ENCODE measurements around the gene MYADML2. TPM values are rescaled to one million over a fixed set of nuclear protein-coding genes. Genes with fewer than 3 reads are reported as not detected.
A peak's percentile ranks its signal among the peaks of the same experiment; 100 is the strongest.

MYADML2 gene
- total and polyA plus RNA-seq, 2 of the 8 experiments (the other 6 are each of a cell fraction or from before 2014, with no cell fraction given), result 0.26 to 0.47 TPM

DNA sequence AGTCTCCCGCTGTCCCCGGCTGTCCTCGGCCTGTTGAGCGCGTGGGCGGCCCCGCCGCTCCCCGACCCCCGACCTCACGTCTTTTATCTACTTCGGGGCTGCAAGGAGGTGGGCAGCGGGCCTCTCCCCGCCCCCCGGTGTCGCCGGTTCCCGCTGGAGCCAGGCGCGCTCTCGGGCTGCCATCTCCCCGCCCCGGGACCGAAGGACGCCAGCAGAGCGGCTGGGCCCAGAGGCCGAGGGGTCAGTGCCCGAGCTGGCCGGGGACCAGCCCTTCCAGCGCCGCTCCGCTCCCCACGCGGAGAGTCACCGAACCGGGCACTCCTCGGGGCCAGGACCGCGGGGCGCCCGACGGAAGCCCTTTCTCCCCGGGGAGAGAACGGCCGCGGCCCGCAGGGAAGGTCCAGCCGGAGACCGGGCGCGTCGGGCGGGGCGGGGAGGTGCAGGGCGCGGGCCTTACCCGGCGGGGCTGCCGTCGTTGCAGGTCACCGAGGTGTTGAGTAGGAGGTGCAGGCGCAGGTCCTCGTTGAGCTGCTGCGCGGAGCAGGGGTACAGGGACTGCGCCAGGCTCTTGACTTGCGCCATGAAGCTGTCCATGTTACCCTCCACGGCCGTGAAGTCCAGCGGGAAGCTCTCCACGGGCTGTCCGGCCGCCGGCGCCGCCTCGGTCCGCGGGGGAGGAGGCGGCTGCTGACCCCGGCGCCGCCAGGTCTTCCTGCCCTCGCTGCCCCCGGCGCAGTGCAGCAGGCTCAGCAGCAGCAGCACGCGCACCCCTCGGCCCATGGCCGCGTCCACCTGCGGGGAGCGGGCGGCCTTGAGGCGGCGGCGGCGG, 13.3 kb upstream of the MYADML2 start:
- TF ChIP-seq SUZ12 (IDR thresholded peaks at IDR 0.05; ENCODE audit: low read length), result peak; percentile 89
- TF ChIP-seq, protein P1, sequence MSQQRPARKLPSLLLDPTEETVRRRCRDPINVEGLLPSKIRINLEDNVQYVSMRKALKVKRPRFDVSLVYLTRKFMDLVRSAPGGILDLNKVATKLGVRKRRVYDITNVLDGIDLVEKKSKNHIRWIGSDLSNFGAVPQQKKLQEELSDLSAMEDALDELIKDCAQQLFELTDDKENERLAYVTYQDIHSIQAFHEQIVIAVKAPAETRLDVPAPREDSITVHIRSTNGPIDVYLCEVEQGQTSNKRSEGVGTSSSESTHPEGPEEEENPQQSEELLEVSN (IDR thresholded peaks at IDR 0.05), result peak; percentile 52
- TF ChIP-seq FOSL1 (IDR thresholded peaks at IDR 0.05; ENCODE audit: insufficient read depth, low read depth, low read length), result no peak
- peak; percentile 95 for TF ChIP-seq EZH2 (IDR thresholded peaks at IDR 0.05; ENCODE audit: low read depth, low read length, severe bottlenecking)
- no peak for TF ChIP-seq EGR1 (IDR thresholded peaks at IDR 0.05; ENCODE audit: borderline replicate concordance, low read depth, low read length)
- TF ChIP-seq, protein P2, sequence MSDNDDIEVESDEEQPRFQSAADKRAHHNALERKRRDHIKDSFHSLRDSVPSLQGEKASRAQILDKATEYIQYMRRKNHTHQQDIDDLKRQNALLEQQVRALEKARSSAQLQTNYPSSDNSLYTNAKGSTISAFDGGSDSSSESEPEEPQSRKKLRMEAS (IDR thresholded peaks at IDR 0.05), result peak; percentile 36; the same call in 1 of the 2 replicates
- peak; percentile 71 for TF ChIP-seq GABPA (IDR thresholded peaks at IDR 0.05; ENCODE audit: borderline replicate concordance, insufficient read depth, low read length)
- TF ChIP-seq KDM4A (IDR thresholded peaks at IDR 0.05; ENCODE audit: low read depth, low read length, severe bottlenecking), result peak; percentile 19
- no peak overlapping the region for H2BK120ac ChIP-seq (replicated peaks; ENCODE audit: low read depth, low read length)
- no peak overlapping the region; the same call in 1 of the 2 replicates for H3K18ac ChIP-seq (ENCODE audit: extremely low read depth, low read length)
- POLR2A ChIA-PET (ENCODE audit: partially characterized antibody), result interaction anchor here (0.7 to 3.0 kb wide), 8 partner anchors 8 to 91 kb away, joined by 3 to 14 read pairs (median 6); partner anchors contain the start of gene PYCR1
- peaks cover 2 to 3% of the 10 kb centered on the region in 2 experiments for H4K20me1 ChIP-seq (replicated peaks in 1 of 2; ENCODE audit: control insufficient read depth in 1 of 2, insufficient read depth in 2 of 2, low read length in 2 of 2)
- H3K4me1 ChIP-seq (replicated peaks in 1 of 4; ENCODE audit: control insufficient read depth in 3 of 4, insufficient read depth in 4 of 4, low read length in 3 of 4), result peaks cover 0 to 6% (median 1%) of the 10 kb centered on the region in 4 experiments; a peak in 4 of 7 replicates
- no peak overlapping the region for H2BK5ac ChIP-seq (ENCODE audit: low read depth, low read length)
- H3K23me2 ChIP-seq (ENCODE audit: low read depth, low read length), result peaks cover 4% of the 10 kb centered on the region; the same call in 1 of the 2 replicates
- H3K4me3 ChIP-seq (ENCODE audit: extremely low read depth in 1 of 4, insufficient read depth in 2 of 4, low read depth in 3 of 4, low read length in 4 of 4), result peak overlapping the region in 1 of 4 experiments; percentile 52; a peak in 4 of 8 replicates
- H2BK20ac ChIP-seq (ENCODE audit: low read length), result no peak overlapping the region
- H3K79me1 ChIP-seq (ENCODE audit: low read depth, low read length), result no peaks in the 10 kb centered on the region
- no peak overlapping the region for H3K9ac ChIP-seq (replicated peaks in 1 of 4; ENCODE audit: extremely low read depth in 1 of 4, low read depth in 3 of 4, low read length in 3 of 4)
- no peak overlapping the region for H2AFZ ChIP-seq (ENCODE audit: low read length)
- H3K79me2 ChIP-seq (ENCODE audit: control insufficient read depth in 1 of 2, insufficient read depth in 2 of 2, low read length in 2 of 2), result no peaks in the 10 kb centered on the region
- no peak overlapping the region for H3K23ac ChIP-seq (ENCODE audit: insufficient read length)
- no peak overlapping the region for H4K91ac ChIP-seq (replicated peaks; ENCODE audit: insufficient read length, low read length)
- H3K4ac ChIP-seq (replicated peaks; ENCODE audit: insufficient read length, low read depth, low read length), result no peak overlapping the region
- peak overlapping the region; percentile 80; the same call in 1 of the 2 replicates for H4K8ac ChIP-seq (ENCODE audit: extremely low read depth, insufficient read depth, low read length)
- H3K14ac ChIP-seq (ENCODE audit: insufficient read length), result no peak overlapping the region
- FAIRE-seq, result no peak
- H3K27ac ChIP-seq (ENCODE audit: low read depth, low read length), result no peak overlapping the region
- H3K4me2 ChIP-seq (ENCODE audit: insufficient read depth in 1 of 2, low read depth in 2 of 2, low read length in 2 of 2), result peak overlapping the region; percentile 31 to 63
- CTCF ChIA-PET (ENCODE audit: partially characterized antibody), result interaction anchor here (0.6 to 5.1 kb wide), 21 partner anchors 9 to 75 kb away, joined by 3 to 22 read pairs (median 5); partner anchors contain the start of genes ANAPC11 and ASPSCR1
- no peak overlapping the region; the same call in 1 of the 2 replicates for H2BK12ac ChIP-seq (ENCODE audit: low read depth, low read length)
- H3K56ac ChIP-seq (replicated peaks; ENCODE audit: insufficient read length, low read depth, low read length), result no peak overlapping the region
- peaks cover 46 to 80% (median 65%) of the 10 kb centered on the region in 4 experiments for H3K27me3 ChIP-seq (replicated peaks in 1 of 4; ENCODE audit: control insufficient read depth in 3 of 4, extremely low read depth in 1 of 4, insufficient read depth in 3 of 4, low read length in 3 of 4)
- peak in 1 of 2 experiments; percentile 68 for DNase-seq (ENCODE audit: low read depth in 1 of 2, low spot score in 2 of 2)
- WGBS, 2 experiments (ENCODE audit: extremely low coverage in 1 of 2, insufficient coverage in 1 of 2, insufficient read length in 1 of 2, insufficient replicate concordance in 2 of 2, low coverage in 1 of 2, low lambda C conversion rate in 2 of 2, missing lambda C conversion rate in 1 of 2), result 13% methylated on average over 53 of the region's 98 CpGs; no CpG with 5 or more reads in 1 of the 2 experiments
- peaks cover 0 to 13% (median 0%) of the 10 kb centered on the region in 4 experiments; a peak in 1 of 8 replicates for H3K36me3 ChIP-seq (ENCODE audit: control insufficient read depth in 2 of 4, insufficient read depth in 4 of 4, low read length in 3 of 4)
- no peak overlapping the region for H2AK5ac ChIP-seq (ENCODE audit: low read depth, low read length)
- no peak overlapping the region for H2BK15ac ChIP-seq (ENCODE audit: low read length)
- H3K9me3 ChIP-seq (ENCODE audit: insufficient read depth in 2 of 2, low read depth in 1 of 2, low read length in 1 of 2), result no peaks in the 10 kb centered on the region
- H4K5ac ChIP-seq (ENCODE audit: insufficient read length, low read depth, low read length), result no peak overlapping the region
